SK-N-SH (cell line): Measurements from ENCODE around the gene CALN1. TPM values are rescaled to one million over a fixed set of nuclear protein-coding genes. Genes with fewer than 3 reads are reported as not detected.

ENCODE experiments used
- CTCF ChIA-PET: fragments of 300-600, 350-600 bp; formaldehyde crosslinking; extraction: SDS; loops from one replicate; lab custom pipeline; 2021; lab: Yijun Ruan, JAX
- POLR2A ChIA-PET: fragments of 350-600 bp; sonication (Branson Sonifier 250); formaldehyde crosslinking; extraction: SDS; loops from one replicate; lab custom pipeline; 2020; ENCODE audit warnings: antibody characterized with exemption, inconsistent platforms; lab: Yijun Ruan, JAX
- DNase-seq: peaks from one replicate; pipeline ENCODE4 v3.0.0; 2012
- H2AFZ ChIP-seq: fragments of 200-600 bp; sonication (generic); 2 replicates; pipeline ENCODE4 v1.8.1; 2016; ENCODE audit warnings: antibody characterized with exemption, mild to moderate bottlenecking, low read depth
- H3F3A ChIP-seq: fragments of 200-600 bp; sonication (generic); replicated peaks from 2 replicates; pipeline ENCODE3; 2016; ENCODE audit warnings: antibody characterized with exemption, mild to moderate bottlenecking; ENCODE audit not compliant: insufficient read depth
- H3K27ac ChIP-seq, 2 experiments: fragments of 200-500 bp in 1 of 2; fragments of 200-600 bp in 1 of 2; sonication (Bioruptor generic) in 1 of 2; sonication (generic), shearing (Covaris generic) in 1 of 2; 2 replicates each; pipeline versions ENCODE4 v1.5.1 to v1.6.1; 2014 to 2016; ENCODE audit warnings: low read depth in 2 of 2, inconsistent platforms in 1 of 2, low read length in 1 of 2, mild to moderate bottlenecking in 1 of 2, mixed read lengths in 1 of 2
- H3K27me3 ChIP-seq: fragments of 200-600 bp; sonication (generic), shearing (Covaris generic); 2 replicates; pipeline ENCODE4 v1.6.1; 2016; ENCODE audit warnings: mixed run types; ENCODE audit not compliant: insufficient read depth
- H3K36me3 ChIP-seq, 2 experiments: fragments of 200-500 bp in 1 of 2; fragments of 200-600 bp in 1 of 2; sonication (Bioruptor generic) in 1 of 2; sonication (generic) in 1 of 2; replicated peaks in 1 of 2; 2 replicates each; pipeline versions ENCODE3 to v1.5.1; 2014 to 2016; ENCODE audit warnings: low read length in 1 of 2, mild to moderate bottlenecking in 1 of 2; ENCODE audit not compliant: insufficient read depth in 2 of 2, control insufficient read depth in 1 of 2
- H3K4me1 ChIP-seq, 2 experiments: fragments of 200-500 bp in 1 of 2; fragments of 200-600 bp in 1 of 2; sonication (Bioruptor generic) in 1 of 2; sonication (generic), shearing (Covaris generic) in 1 of 2; 2 replicates each; pipeline versions ENCODE4 v1.5.1 to v1.6.1; 2014 to 2016; ENCODE audit warnings: low read depth in 1 of 2, low read length in 1 of 2, mixed run types in 1 of 2; ENCODE audit not compliant: insufficient read depth in 2 of 2, control insufficient read depth in 1 of 2
- H3K4me2 ChIP-seq: fragments of 200-600 bp; sonication (generic), shearing (Covaris generic); 2 replicates; pipeline ENCODE4 v1.6.1; 2017; ENCODE audit warnings: mixed run types
- H3K4me3 ChIP-seq, 2 experiments: fragments of 200-500 bp in 1 of 2; fragments of 200-600 bp in 1 of 2; sonication (Bioruptor generic) in 1 of 2; sonication (generic), shearing (Covaris generic) in 1 of 2; 2 replicates each; pipeline versions ENCODE4 v1.5.1 to v1.8.1; 2014 to 2016; ENCODE audit warnings: low read depth in 2 of 2, inconsistent platforms in 1 of 2, low read length in 1 of 2, mild to moderate bottlenecking in 1 of 2, mixed read lengths in 1 of 2, moderate library complexity in 1 of 2
- H3K79me2 ChIP-seq: fragments of 200-600 bp; sonication (generic); 2 replicates; pipeline ENCODE4 v1.8.1; 2017; ENCODE audit warnings: mild to moderate bottlenecking; ENCODE audit not compliant: insufficient read depth
- H3K9ac ChIP-seq: fragments of 200-600 bp; sonication (generic); 2 replicates; pipeline ENCODE4 v1.6.1; 2017; ENCODE audit warnings: mixed run types
- H3K9me2 ChIP-seq: fragments of 200-600 bp; sonication (generic); 2 replicates; pipeline ENCODE4 v1.6.1; 2017; ENCODE audit warnings: mixed run types
- H3K9me3 ChIP-seq: fragments of 200-600 bp; sonication (generic); 2 replicates; pipeline ENCODE4 v1.6.1; 2017; ENCODE audit warnings: mixed run types, mild to moderate bottlenecking, moderate library complexity
- H4K20me1 ChIP-seq: fragments of 200-600 bp; sonication (generic); 2 replicates; pipeline ENCODE4 v1.6.1; 2017; ENCODE audit warnings: mild to moderate bottlenecking, mixed run types; ENCODE audit not compliant: insufficient read depth
- CHD2 ChIP-seq: fragments of 150-350 bp; IDR thresholded peaks from 2 replicates; pipeline ENCODE4 v1.6.1; 2018; ENCODE audit warnings: low read length; ENCODE audit not compliant: partially characterized antibody
- ELF1 ChIP-seq: IDR thresholded peaks from 2 replicates; pipeline ENCODE4 v1.4.0; 2012
- FOSL2 ChIP-seq: IDR thresholded peaks from 2 replicates; pipeline ENCODE4 v1.4.0; 2012; ENCODE audit warnings: low read depth, mild to moderate bottlenecking, moderate library complexity, borderline replicate concordance
- FOXJ3 ChIP-seq: sonication (generic); formaldehyde crosslinking; IDR thresholded peaks from 2 replicates; pipeline ENCODE4 v1.5.1; 2020; ENCODE audit warnings: mild to moderate bottlenecking, missing genetic modification reagents
- MXI1 ChIP-seq: IDR thresholded peaks from 2 replicates; pipeline ENCODE4 v1.6.1; 2012; ENCODE audit warnings: mild to moderate bottlenecking, low read depth, low read length, improper control_type of control experiment
- NRF1 ChIP-seq: IDR thresholded peaks from 2 replicates; pipeline ENCODE4 v1.6.1; 2012; ENCODE audit warnings: low read depth, mild to moderate bottlenecking, low read length
- POLR2AphosphoS5 ChIP-seq: IDR thresholded peaks from 2 replicates; pipeline ENCODE4 v1.6.1; 2012; ENCODE audit warnings: low read depth, low read length
- RAD21 ChIP-seq: IDR thresholded peaks from 2 replicates; pipeline ENCODE4 v1.6.1; 2012; ENCODE audit warnings: mild to moderate bottlenecking, low read length
- RFX5 ChIP-seq: IDR thresholded peaks from 2 replicates; pipeline ENCODE4 v1.6.1; 2012; ENCODE audit warnings: mild to moderate bottlenecking, improper control_type of control experiment, low read length
- SIN3A ChIP-seq: IDR thresholded peaks from 2 replicates; pipeline ENCODE4 v1.6.1; 2012; ENCODE audit warnings: low read depth, mild to moderate bottlenecking, low read length, moderate library complexity, borderline replicate concordance
- WGBS: methylation state at CpG from one replicate; pipeline ENCODE4 v1.1.6; 2017; ENCODE audit warnings: low lambda C conversion rate; 5-methylcytosine and 5-hydroxymethylcytosine counted together
- polyA plus RNA-seq, 3 experiments: library from polyadenylated mRNA; depleted of rRNA; stranded (reverse); fragments of >200 nt; gene quantifications; 2 replicates each; pipeline ENCODE4 v1.2.3, GENCODE V29; 2012
- TF ChIP-seq, protein P1 (sequence below): fragments of 200-600 bp; sonication (generic); IDR thresholded peaks from 2 replicates; pipeline ENCODE4 v1.6.1; 2017; ENCODE audit warnings: antibody characterized with exemption, mild to moderate bottlenecking, moderate library complexity
- TF ChIP-seq, protein P2 (sequence below): IDR thresholded peaks from 2 replicates; pipeline ENCODE4 v1.6.1; 2012; ENCODE audit warnings: mild to moderate bottlenecking, low read depth, low read length, moderate library complexity
- TF ChIP-seq, protein P3 (sequence below): IDR thresholded peaks from 2 replicates; pipeline ENCODE4 v1.4.0; 2012; ENCODE audit warnings: low read depth, borderline replicate concordance

CALN1 gene
- polyA plus RNA-seq, 1 of the 3 experiments (the other 2 are of a cell fraction): not detected

DNA sequence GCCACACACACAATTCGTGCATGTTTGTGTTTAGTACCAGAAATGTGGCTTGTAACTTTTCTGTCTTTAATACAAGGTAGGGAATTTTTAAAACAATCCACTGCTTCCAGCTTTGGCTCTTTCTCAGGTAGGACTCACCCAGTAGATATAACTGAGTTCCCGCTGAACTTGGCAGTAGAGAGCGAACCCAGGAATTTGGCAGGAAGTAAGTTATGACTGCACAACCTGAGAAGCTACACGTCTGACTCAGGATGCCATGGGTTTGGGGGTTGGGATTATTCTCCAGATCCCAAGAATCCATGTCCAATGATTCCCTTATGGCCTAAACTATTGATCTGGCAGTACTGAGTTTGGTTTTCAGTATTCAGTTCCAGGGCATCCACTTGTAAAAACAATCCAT, 499.7 kb downstream of the CALN1 start:
- H3K9ac ChIP-seq: no peak overlapping the region
- H3K9me2 ChIP-seq: no peaks in the 10 kb centered on the region
- no peak for DNase-seq
- no peaks in the 10 kb centered on the region for H3K36me3 ChIP-seq
- H3K4me2 ChIP-seq: no peak overlapping the region
- H4K20me1 ChIP-seq: no peaks in the 10 kb centered on the region
- no peak overlapping the region for H3K4me3 ChIP-seq
- TF ChIP-seq MXI1: no peak
- TF ChIP-seq SIN3A: no peak
- TF ChIP-seq POLR2AphosphoS5: no peak
- TF ChIP-seq RFX5: no peak
- ChIA-PET CTCF (no interaction called here), POLR2A (no interaction called here)
- H3K4me1 ChIP-seq: no peaks in the 10 kb centered on the region
- no peaks in the 10 kb centered on the region for H3F3A ChIP-seq
- no peaks in the 10 kb centered on the region for H3K27me3 ChIP-seq
- H3K79me2 ChIP-seq: no peaks in the 10 kb centered on the region
- no peak overlapping the region for H2AFZ ChIP-seq
- no peak overlapping the region for H3K27ac ChIP-seq
- H3K9me3 ChIP-seq: no peaks in the 10 kb centered on the region; the same call in 1 of the 2 replicates
- 0% methylated on average over 4 of the region's 4 CpGs for WGBS

DNA sequence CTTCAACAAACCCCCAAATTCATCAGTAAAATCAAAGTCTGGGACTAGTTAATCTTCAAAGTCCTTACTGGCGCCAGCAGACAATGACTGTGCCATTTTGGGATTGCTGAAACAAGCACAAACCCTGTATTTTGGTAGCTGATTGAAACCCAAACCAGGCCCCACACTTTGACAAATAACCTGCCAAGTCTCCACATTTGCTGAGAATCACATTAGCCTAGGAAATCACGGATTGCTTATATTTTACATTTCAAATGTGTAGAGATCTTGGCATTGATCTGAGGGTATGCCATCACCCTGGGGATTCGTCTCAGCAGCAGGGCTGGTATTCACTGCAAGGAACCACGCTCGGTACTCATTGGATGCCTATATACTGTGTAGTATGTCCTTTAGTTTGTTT, 501.1 kb downstream of the CALN1 start:
- no peaks in the 10 kb centered on the region for H3K27me3 ChIP-seq
- H3K36me3 ChIP-seq: no peaks in the 10 kb centered on the region
- no peaks in the 10 kb centered on the region for H3K4me1 ChIP-seq
- H3K9ac ChIP-seq: no peak overlapping the region
- H3K27ac ChIP-seq: no peak overlapping the region
- ChIA-PET POLR2A (no interaction called here), CTCF (interaction anchor here (1.1 kb wide), 1 partner anchor 409 kb away, joined by 3 read pairs; no protein-coding TSS in a partner anchor)
- no peaks in the 10 kb centered on the region for H3K9me3 ChIP-seq
- no peak overlapping the region for H3K4me3 ChIP-seq
- no peaks in the 10 kb centered on the region for H3K79me2 ChIP-seq
- H3F3A ChIP-seq: no peaks in the 10 kb centered on the region
- 0% methylated on average over 5 of the region's 5 CpGs for WGBS
- no peak overlapping the region for H3K4me2 ChIP-seq
- H4K20me1 ChIP-seq: no peaks in the 10 kb centered on the region
- no peaks in the 10 kb centered on the region for H3K9me2 ChIP-seq
- TF ChIP-seq, protein P1, sequence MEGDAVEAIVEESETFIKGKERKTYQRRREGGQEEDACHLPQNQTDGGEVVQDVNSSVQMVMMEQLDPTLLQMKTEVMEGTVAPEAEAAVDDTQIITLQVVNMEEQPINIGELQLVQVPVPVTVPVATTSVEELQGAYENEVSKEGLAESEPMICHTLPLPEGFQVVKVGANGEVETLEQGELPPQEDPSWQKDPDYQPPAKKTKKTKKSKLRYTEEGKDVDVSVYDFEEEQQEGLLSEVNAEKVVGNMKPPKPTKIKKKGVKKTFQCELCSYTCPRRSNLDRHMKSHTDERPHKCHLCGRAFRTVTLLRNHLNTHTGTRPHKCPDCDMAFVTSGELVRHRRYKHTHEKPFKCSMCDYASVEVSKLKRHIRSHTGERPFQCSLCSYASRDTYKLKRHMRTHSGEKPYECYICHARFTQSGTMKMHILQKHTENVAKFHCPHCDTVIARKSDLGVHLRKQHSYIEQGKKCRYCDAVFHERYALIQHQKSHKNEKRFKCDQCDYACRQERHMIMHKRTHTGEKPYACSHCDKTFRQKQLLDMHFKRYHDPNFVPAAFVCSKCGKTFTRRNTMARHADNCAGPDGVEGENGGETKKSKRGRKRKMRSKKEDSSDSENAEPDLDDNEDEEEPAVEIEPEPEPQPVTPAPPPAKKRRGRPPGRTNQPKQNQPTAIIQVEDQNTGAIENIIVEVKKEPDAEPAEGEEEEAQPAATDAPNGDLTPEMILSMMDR: no peak
- TF ChIP-seq SIN3A: no peak
- TF ChIP-seq CHD2: no peak
- no peak for TF ChIP-seq RAD21
- TF ChIP-seq, protein P2, sequence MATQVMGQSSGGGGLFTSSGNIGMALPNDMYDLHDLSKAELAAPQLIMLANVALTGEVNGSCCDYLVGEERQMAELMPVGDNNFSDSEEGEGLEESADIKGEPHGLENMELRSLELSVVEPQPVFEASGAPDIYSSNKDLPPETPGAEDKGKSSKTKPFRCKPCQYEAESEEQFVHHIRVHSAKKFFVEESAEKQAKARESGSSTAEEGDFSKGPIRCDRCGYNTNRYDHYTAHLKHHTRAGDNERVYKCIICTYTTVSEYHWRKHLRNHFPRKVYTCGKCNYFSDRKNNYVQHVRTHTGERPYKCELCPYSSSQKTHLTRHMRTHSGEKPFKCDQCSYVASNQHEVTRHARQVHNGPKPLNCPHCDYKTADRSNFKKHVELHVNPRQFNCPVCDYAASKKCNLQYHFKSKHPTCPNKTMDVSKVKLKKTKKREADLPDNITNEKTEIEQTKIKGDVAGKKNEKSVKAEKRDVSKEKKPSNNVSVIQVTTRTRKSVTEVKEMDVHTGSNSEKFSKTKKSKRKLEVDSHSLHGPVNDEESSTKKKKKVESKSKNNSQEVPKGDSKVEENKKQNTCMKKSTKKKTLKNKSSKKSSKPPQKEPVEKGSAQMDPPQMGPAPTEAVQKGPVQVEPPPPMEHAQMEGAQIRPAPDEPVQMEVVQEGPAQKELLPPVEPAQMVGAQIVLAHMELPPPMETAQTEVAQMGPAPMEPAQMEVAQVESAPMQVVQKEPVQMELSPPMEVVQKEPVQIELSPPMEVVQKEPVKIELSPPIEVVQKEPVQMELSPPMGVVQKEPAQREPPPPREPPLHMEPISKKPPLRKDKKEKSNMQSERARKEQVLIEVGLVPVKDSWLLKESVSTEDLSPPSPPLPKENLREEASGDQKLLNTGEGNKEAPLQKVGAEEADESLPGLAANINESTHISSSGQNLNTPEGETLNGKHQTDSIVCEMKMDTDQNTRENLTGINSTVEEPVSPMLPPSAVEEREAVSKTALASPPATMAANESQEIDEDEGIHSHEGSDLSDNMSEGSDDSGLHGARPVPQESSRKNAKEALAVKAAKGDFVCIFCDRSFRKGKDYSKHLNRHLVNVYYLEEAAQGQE: no peak
- TF ChIP-seq FOXJ3 (CRISPR knock-in tag): no peak
- TF ChIP-seq RFX5: no peak
- no peak for TF ChIP-seq NRF1
- TF ChIP-seq, protein P3, sequence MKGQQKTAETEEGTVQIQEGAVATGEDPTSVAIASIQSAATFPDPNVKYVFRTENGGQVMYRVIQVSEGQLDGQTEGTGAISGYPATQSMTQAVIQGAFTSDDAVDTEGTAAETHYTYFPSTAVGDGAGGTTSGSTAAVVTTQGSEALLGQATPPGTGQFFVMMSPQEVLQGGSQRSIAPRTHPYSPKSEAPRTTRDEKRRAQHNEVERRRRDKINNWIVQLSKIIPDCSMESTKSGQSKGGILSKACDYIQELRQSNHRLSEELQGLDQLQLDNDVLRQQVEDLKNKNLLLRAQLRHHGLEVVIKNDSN: no peak
- TF ChIP-seq FOSL2: no peak
- TF ChIP-seq ELF1: no peak
- DNase-seq: no peak
- H2AFZ ChIP-seq: no peak overlapping the region
